ENCODE results near the gene LRRC59.
"Not testable (repeated sequence)": the region's sequence is repeated elsewhere in the genome, so short reads cannot be mapped to it uniquely, and the experiment has no call there.

The LRRC59 gene

DNA sequence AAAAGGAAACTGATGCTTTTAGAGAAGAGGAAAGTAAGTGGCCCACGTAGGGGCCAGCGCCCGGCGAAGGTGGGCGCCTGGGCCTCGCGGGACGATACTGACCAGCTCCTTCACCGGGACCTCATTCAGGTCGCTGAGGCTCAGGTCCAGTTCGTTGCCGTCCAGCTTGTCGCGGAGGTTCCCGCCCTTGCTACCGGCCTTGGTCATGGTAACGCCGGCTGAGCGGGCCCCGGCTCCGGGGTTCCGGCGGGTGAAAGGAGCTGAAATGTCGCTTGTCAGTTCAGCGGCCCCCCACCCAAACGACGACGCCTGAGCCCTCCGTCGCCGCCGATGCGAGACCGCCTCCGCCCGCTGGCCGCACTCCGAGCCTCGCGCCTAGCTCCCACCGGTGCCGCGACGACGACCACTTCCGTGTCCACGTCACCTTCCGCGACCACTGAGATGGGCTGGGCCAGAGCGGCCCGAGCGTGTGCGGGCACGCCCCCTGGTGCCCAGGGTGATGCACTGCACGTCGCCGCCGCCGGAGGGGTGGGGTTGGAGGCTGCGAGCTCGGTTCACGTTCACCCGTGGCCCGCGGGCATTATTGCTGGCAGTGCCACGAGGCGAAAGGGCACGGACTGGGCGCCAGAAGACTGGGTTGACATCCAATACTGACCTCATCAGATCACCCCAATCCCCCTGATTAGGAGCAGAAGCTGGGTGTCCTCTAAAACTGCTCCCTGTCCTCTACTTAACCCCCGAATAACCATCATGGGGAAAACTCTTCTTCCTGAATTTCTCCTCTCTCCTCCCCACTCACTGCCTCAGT is at the start of gene LRRC59:
LRRC59 (minus strand) TSS at position 413 of the 808 bp plus-strand sequence; CDS start at position 207, 206 bp downstream.
- DNase-seq (ENCODE audit: low read depth): peak; percentile 86

DNA sequence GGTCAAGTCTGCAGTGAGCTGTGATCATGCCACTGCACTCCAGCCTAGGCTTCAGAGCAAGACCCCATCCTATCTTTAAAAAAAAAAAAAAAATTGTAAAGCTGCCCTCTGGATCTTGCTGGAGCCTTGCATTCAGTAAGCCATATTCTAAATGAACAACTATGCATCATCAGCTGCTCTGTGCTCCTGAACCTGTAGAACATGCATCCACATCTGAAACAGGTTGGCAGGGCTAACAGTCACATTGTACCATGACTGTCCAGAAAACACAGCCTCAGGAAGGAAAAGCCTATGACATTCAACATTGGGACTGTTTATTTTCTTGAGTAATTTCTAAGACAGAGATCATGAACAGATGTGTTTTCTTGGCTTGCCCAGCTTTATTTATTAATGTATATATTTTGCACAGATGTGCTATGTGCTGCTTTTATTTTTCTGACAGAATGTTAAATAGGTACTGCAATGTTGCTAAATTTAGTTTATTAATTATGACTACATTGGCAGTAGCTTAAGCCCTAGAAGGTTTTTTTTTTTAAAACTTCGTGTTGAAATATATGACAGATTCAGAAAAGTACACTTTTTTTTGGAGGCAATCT is 48.5 kb upstream of the LRRC59 start:
- DNase-seq (ENCODE audit: low read depth): no peak

DNA sequence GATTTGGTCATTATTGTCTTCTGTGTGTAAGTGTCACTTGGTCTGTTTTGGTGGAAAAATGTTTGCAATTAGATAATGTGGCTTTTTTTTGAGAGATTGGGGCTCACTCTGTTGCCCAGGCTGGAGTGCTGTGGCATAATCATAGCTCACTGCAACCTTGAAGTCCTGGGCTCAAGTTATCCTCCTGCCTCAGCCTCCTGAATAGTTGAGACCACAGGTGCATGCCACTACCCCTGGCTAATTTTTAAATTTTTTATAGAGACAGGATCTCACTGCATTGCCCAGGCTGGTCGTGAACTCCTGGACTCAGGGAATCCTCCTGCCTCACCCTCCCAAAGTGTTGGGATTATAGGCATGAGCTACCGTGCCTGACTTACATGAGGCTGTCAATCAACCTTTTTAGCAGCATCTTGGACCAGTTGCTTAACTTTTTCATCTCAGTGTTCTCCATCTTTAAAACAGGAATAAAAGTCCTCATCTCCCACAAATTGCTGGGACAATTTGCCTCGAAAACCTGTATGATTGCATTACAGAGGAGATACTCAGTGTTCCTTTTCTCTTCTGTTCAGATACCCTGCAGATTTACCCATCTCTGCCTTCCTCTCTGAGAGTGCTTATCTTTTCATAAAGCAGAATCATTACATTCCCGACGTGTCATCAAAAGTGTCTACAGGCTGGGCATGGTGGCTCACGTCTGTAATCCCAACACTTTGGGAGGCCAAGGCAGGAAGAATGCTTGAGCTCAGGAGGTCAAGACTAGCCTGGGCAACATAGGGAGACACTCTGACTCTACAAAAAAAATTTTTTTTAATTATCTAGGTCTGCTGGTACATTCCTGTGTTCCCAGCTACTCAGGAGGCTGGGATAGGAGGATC is 47.8 kb upstream of the LRRC59 start:
- DNase-seq (ENCODE audit: low read depth): no peak

DNA sequence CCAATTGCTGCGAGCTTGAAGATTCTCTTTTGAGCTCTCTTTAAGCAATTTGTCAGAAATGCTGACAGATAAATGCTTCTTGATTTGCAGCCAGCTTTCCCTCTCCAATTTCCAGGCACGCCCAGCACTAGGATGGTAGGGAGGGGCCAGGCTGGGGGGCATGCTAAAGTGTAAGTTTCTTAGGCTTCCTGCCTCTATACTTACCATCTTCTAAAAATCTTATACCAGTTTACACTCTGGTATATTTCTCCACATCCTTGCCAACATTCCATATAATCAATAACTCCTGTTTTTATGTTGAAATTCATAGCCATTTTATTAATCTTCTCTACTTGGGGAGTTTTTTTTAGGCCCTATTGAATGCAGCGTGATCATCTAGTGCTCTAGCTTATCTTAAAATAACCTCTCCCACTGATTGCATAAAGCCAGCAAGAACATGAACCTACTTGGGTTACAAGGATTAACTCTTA is 46.2 kb upstream of the LRRC59 start:
- DNase-seq (ENCODE audit: low read depth): no peak

DNA sequence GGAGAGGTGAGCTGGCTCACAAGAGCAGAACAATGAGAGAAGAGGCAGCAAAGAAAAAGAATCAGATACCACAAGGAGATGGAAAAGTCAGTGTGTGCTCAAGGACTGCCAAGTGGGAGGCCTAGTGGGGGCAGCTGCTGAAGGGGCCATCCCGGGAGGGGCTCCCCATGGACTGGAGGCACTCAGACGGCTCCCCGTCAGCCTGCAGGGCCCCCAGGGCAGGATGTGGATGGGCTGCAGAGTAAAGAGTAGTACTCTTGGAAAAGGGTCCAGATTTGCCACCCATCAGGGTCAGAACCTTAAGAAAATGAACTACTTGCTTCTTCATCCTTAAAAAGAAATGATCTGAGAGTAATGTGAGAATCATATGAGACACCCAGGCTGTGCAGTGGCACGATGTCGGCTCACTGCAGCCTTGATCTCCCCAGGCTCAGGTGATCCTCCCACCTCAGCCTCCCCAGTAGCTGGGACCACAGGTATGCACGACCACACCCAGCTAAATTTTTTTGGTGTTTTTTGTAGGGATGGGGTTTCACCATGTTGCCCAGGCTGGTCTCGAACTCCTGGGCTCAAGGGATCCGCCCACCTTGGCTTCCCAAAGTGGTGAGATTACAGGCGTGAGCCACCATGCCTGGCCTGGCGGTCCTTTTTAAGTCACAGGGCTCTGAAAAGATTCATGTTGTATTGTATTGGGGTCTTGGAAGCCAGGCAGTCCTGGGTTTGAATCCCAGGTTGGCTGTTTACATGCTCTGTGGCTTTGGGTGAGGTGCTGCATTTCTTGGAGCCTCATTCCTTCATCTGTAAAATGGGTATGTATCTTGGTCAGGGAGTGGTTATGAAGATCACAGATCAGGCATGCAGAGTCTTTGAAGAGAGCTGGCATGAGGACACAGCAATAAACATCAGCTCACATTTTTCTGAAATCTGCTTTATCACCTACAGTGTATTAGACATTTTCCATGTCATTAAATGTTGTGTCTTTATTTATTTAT is 43.8 kb upstream of the LRRC59 start:
- no peak for DNase-seq (ENCODE audit: low read depth)

DNA sequence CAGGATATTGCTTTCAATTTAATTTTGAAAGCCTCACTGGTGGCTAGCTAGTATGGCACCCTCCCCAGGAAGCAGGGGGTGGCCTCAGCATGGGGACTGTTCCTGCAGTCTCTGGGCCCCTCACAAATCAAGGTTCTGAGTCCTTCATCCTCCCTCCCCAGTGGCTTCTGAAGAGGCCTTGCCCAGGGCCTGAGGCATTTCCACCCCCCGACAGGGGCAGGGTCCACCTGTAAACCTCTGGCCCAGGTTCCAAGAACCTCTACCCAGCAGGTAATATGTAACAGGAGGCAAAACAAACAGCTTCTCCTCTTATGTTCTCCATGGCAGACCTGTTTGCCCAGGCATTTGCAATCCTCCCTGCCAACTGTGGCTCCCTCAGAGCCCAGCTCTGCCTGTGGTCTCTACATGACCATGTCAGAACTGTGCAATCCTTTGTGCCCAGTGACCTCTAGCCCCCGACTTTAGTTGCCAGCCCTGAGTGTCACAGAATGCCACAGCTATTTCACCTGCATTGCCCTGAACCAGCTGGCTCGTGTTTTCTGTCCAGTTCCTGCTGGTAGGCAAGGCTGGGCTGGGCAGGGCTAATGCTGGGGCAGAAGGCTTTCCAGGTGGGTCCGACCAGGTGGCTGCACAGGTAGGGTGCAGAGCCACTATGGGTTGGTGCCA is 43.0 kb upstream of the LRRC59 start:
- DNase-seq (ENCODE audit: low read depth): no peak

DNA sequence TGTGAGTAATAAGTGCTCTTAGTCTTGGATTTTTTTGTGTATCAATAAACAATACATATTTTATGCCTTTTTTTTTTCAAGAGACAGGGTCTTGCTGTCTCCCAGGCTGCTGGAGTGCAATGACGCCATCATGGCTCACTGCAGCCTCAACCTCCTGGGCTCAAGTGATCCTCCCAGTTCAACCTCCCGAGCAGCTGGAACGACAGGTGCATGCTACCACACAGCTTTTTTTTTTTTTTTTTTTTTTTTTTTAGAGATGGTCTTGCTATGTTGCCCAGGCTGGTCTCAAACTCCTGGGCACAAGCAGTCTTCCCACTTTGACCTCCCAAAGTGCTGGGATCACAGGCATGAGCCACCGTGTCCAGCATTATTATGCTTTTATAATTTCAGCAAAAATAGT is 41.7 kb upstream of the LRRC59 start:
- no peak for DNase-seq (ENCODE audit: low read depth)

DNA sequence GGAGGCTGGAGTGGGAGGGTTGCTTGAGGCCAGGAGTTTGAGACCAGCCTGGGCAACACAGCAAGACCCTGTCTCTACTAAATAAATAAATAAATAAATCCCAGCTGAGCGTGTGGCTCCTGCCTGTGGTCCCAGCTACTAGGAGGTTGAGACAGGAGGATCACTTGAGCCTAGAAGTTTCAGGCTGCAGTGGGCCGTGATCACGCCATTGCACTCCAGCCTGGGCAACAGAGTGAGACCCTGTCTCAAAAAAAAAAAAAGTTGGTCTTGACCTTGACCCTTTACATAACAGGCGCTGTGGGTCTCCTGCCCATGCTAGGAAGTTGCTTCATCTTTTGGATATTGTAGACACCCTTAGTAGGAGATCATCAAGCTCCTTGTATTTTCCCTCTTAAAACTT is 40.1 kb upstream of the LRRC59 start:
- no peak for DNase-seq (ENCODE audit: low read depth)

DNA sequence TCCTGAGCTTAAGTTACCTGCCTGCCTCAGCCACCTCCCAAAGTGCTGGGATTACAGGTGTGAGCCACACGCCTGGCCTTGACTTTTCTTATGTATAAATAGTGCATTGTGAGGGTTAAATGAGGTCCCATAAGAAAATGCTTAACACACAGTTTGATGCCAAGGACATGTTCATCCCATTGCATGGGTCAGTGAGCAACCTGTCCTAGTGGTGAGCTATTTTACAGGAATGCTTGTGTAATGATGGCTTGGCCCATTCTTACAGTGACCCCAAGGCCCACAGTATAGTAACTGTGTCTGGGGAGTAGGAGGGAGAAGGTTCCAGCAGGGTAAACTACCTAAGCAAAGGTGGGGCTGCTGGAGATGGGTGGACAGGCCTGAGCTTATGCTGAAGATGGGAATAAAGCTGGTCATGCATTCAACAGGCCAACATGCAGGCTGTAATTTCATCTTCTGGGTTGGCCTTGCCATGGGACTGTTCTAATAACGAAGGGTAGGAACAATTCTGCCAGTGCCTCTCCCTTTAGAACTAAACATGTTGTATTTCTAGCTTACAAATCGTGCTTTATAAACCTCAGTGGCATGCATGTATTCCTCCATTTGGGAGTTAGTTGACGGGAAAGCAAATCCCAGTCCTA is 34.9 kb upstream of the LRRC59 start:
- DNase-seq (ENCODE audit: low read depth): no peak

DNA sequence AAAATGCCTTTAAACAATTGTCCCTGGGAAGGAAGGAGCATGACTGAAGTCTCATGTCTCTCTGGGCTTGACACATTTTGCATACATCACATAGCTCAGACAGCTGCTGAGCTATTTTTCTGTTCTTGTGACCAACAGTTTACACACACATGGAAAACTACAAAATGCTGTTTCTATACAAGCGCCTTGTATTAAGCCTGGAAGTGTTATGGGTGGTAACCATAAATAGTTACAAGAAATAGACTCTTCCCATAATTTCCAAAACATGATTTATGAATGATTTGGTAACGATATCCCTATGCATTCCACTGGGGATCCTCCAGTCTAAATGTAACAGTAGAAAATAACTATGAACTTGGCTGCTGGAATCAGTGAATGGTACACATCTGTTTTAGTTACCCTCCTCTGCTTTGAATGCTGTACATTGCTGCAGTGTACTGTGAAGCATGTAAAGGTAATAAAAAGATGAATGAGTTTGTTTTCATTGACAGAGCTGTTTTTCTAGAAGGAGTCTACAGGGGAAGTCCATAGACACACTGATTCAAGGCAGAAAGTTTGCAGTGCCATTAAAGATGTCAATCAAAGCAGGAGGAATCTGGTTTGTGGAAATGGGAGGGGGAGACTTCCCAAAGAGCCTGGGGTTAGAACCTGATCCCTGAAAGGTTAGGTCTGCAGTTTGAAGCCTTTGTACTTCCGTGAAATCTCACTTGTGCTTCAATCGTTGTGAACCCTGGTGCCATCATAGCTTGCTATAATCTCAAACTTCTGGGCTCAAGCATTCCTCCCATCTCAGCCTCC is 33.7 kb upstream of the LRRC59 start:
- DNase-seq (ENCODE audit: low read depth): no peak

DNA sequence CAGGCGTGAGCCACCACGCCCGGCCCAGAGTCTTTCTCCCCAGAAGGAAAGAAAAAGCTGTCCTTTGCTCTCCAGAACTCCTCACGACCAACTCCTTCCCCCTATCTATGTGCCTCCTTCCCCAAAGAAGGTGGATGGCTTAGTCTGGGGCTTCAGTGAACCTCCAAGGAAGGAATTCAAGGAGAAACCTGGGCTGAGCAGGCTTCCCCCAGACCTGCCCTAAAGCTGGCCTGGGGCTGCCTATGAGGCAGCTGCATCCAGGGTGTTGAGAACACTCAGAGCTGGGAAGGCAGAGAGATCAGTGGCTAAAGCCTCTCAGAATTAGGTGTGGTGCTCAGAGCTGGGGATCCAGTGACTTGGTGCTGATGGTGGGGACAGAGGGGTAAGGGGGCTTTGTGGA is 32.5 kb upstream of the LRRC59 start:
- DNase-seq (ENCODE audit: low read depth): no peak

DNA sequence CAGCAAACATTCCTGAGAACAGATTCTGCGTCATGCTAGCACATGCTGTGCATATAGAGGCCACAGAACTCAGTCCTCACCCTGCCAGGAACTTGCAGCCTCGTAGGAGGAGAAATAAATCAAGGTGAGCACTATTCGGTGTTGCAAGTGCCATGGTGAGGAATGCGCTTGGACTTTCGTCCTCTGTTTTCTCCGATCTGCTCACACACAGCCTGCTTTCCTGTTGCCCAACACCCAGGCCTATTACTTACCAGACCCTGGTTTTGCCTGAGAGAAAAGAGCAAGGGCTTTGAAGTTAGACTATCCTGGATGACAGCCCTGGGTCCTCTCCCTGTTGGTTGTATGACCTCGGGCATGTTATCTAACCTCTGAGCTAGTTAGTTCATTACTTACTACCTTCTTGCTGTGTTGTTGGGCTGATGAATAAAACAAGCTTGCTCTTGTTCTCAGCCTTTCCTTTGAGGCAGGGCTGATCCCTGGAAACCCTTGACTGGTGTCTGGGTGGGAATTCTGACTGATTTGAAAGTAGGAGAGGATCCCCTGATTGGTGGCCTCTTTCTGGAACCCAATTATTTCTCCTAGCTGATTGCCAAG is 31.6 kb upstream of the LRRC59 start:
- no peak for DNase-seq (ENCODE audit: low read depth)

DNA sequence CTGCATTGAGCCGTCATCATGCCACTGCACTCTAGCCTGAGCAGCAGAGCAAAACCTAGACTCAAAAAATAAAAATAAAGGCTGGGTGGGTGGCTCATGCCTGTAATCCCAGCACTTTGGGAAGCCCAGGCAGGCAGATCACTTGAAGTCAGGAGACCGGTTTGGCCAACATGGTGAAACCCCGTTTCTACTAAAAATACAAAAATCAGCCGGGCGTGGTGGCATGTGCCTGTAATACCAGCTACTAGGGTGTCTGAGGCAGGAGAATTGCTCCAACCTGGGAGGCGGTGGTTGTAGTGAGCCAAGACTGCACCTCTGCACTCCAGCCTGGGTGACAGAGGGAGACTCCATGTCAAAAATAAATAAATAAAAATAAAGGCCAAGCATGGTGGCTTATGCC is 30.8 kb upstream of the LRRC59 start:
- DNase-seq (ENCODE audit: low read depth): not testable (repeated sequence)

DNA sequence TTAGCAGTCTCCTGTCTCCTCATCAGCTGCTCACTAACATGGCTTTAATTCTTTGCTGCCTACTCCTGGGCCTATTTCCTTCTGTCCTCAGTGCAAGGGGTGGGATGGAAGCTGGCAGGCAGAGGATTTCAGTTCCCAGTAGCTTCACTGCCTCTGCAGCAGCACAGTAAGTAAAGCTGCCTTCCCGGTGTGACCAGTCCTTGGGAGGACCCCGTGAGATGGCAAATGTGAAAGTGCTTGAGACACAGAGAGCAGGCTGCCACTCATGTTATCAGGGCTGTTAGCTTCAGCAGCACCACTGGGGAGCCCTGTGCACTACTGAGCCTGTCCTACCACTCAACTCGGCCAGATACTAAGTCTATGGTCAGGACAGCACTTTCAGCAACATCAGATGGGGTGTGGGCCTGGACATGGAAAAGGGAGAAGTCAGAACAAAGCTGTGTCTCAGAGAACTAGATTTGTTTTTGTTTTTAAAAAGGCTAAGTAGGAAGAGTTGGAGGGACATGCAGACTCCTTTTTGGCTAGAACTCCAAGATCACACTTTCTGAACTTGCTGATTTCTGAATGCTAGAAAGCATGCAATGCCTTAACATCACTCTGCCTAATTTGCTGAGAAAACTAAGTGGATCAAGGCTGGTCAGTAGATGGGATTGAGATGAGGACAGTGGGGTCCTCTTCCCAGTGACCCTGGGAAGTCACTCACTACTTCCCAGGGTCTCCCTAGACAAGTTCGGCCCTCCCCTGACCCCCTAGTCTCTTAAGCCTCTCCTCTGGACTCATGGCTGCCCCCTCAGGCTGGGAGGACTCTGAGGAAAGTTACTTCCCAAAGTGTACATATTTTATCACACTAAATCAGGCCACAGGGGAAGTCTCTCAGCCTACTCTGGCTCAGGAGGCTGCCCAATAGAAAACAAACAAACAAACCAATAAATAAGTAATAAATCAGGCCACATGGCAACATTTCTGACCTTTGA is 29.8 kb upstream of the LRRC59 start:
- DNase-seq (ENCODE audit: low read depth): no peak

DNA sequence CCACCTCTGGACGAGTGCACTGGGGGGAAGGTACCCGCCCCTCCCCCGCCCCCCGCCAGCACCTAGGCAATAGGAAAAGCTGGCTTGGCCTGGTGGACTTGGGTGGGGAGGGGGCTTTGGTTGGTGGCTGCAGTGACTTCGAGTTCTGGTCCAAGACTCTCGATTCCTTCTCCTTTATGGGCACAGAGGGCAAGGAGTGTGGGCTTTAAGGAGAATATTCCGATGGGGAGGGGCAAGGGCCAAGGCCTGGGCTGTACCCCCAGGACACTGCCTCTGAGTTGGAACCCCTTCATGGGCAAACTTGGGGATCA is 29.1 kb upstream of the LRRC59 start:
- no peak for DNase-seq (ENCODE audit: low read depth)

DNA sequence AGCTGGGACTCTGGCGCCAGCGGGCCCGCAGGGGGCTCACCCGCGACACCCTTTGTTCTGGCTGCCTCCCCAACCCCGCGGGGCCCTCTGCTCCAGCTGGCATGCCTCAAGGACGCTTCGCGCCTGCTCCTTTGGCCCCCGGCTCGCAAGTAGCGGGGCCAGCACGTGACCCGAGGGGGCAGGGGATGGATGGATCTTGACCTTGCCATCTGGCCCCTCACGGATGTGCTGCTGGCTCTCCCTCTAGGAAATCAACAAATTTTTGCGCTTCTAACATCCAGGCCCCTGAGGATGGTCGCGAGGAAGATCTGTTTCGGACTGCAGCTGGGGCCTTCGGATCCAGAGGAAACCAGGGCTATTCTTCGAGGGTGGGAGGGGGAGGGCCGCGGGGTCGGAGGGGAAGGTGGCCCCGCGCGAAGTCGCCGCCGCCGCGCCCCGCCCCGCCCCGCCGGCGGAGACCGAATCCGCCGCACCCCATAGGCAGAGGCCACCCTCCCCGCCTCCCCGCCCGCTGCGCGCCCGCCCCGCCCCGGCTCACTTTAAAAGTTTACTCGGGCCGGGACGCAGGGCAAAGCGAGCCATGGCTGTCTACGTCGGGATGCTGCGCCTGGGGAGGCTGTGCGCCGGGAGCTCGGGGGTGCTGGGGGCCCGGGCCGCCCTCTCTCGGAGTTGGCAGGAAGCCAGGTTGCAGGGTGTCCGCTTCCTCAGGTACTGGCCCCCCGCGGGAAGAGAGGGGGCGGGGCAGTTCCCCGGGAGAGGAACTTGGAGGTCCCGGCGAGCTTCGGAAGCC is 28.6 kb upstream of the LRRC59 start, which contains the start of gene ACSF2:
ACSF2 (plus strand) TSS at position 537 of the 790 bp plus-strand sequence; CDS start at position 581, 44 bp downstream.
- peak; percentile 54 for DNase-seq (ENCODE audit: low read depth)
